T-helper 2 cell treated with Interferon-gamma antibody and Interleukin-4, amounts not matched to agents 5 μg/mL and 100 μg/mL, for 36 hours (primary cell): ENCODE data around the gene LEMD1.
"Not testable (repeated sequence)": the region's sequence is repeated elsewhere in the genome, so short reads cannot be mapped to it uniquely, and the experiment has no call there.

Source experiments
- DNase-seq: peaks from one replicate; pipeline ENCODE4 v3.0.0; 2021; ENCODE audit warnings: low spot score
- H3K27ac Mint-ChIP-seq: one replicate; pipeline ENCODE4 v1.8.0; 2021; ENCODE audit warnings: mild to moderate bottlenecking, mixed read lengths
- H3K27me3 Mint-ChIP-seq: one replicate; pipeline ENCODE4 v1.8.0; 2021; ENCODE audit warnings: low read depth, mixed read lengths
- H3K36me3 Mint-ChIP-seq: one replicate; pipeline ENCODE4 v1.8.0; 2021; ENCODE audit warnings: low read depth, mixed read lengths
- H3K4me1 Mint-ChIP-seq: one replicate; pipeline ENCODE4 v1.8.0; 2021; ENCODE audit warnings: low read depth, mixed read lengths
- H3K4me3 Mint-ChIP-seq: one replicate; pipeline ENCODE4 v1.8.0; 2022; ENCODE audit warnings: mild to moderate bottlenecking, moderate library complexity, mixed read lengths
- H3K9me3 Mint-ChIP-seq: one replicate; pipeline ENCODE4 v1.8.0; 2021; ENCODE audit warnings: mixed read lengths

The LEMD1 gene

GRCh38 chr1:205396967-205397616 lies 24.8 kb downstream of the LEMD1 start:
- Mint-ChIP-seq H3K27ac (no peak overlapping the region), H3K27me3 (peaks cover 22% of the 10 kb centered on the region), H3K4me1 (no peaks in the 10 kb centered on the region)

GRCh38 chr1:205395616-205396015 lies 26.2 kb downstream of the LEMD1 start:
- no peak overlapping the region for H3K4me3 Mint-ChIP-seq
- no peaks in the 10 kb centered on the region for H3K36me3 Mint-ChIP-seq
- H3K9me3 Mint-ChIP-seq: no peaks in the 10 kb centered on the region
- H3K4me1 Mint-ChIP-seq: no peaks in the 10 kb centered on the region
- no peak overlapping the region for H3K27ac Mint-ChIP-seq
- peaks cover 24% of the 10 kb centered on the region for H3K27me3 Mint-ChIP-seq
- no peak for DNase-seq

More at GRCh38 chr1:205396967-205397616, 24.8 kb downstream of the LEMD1 start:
- no peak for DNase-seq
- no peaks in the 10 kb centered on the region for H3K36me3 Mint-ChIP-seq
- no peak overlapping the region for H3K4me3 Mint-ChIP-seq
- no peaks in the 10 kb centered on the region for H3K9me3 Mint-ChIP-seq

- no peaks in the 10 kb centered on the region for H3K9me3 Mint-ChIP-seq
- no peaks in the 10 kb centered on the region for H3K36me3 Mint-ChIP-seq
- no peaks in the 10 kb centered on the region for H3K4me1 Mint-ChIP-seq
- H3K4me3 Mint-ChIP-seq: no peak overlapping the region
- no peak overlapping the region for H3K27ac Mint-ChIP-seq
- DNase-seq: no peak
- H3K27me3 Mint-ChIP-seq: peaks cover 28% of the 10 kb centered on the region
Measured at GRCh38 chr1:205392650-205393049, 29.2 kb downstream of the LEMD1 start.

- H3K36me3 Mint-ChIP-seq: no peaks in the 10 kb centered on the region
- H3K9me3 Mint-ChIP-seq: no peaks in the 10 kb centered on the region
- H3K27me3 Mint-ChIP-seq: peaks cover 23% of the 10 kb centered on the region
- no peaks in the 10 kb centered on the region for H3K4me1 Mint-ChIP-seq
- no peak for DNase-seq
- H3K27ac Mint-ChIP-seq: no peak overlapping the region
- no peak overlapping the region for H3K4me3 Mint-ChIP-seq
Measured at GRCh38 chr1:205391386-205391785, 30.5 kb downstream of the LEMD1 start.

DNA sequence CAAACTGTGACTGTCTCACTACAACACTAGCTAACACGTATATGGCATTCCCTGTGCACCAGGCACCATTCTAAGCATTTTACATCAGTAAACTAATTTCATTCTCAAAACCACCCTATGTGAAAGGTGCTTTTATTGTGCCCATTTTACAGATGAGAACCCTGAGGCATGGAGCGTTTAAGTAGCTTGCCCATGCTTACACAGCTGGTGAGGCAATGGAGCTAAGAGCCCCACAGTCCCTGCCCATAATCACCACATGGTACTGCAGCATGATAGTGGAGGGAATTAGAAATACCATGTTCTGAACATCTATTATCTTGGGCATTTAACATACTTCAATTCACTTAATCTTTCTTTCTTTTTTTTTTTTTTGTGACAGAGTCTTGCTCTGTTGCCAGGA lies 34.0 kb downstream of the LEMD1 start:
- DNase-seq: no peak
- H3K36me3 Mint-ChIP-seq: no peaks in the 10 kb centered on the region
- H3K9me3 Mint-ChIP-seq: no peaks in the 10 kb centered on the region
- no peak overlapping the region for H3K4me3 Mint-ChIP-seq
- H3K4me1 Mint-ChIP-seq: no peaks in the 10 kb centered on the region
- H3K27ac Mint-ChIP-seq: no peak overlapping the region
- peaks cover 10% of the 10 kb centered on the region for H3K27me3 Mint-ChIP-seq

- H3K27ac Mint-ChIP-seq, H3K4me1 Mint-ChIP-seq, H3K27me3 Mint-ChIP-seq, H3K4me3 Mint-ChIP-seq, DNase-seq, H3K9me3 Mint-ChIP-seq, H3K36me3 Mint-ChIP-seq: not testable (repeated sequence)
Measured at GRCh38 chr1:205382990-205383389, 38.9 kb downstream of the LEMD1 start.

DNA sequence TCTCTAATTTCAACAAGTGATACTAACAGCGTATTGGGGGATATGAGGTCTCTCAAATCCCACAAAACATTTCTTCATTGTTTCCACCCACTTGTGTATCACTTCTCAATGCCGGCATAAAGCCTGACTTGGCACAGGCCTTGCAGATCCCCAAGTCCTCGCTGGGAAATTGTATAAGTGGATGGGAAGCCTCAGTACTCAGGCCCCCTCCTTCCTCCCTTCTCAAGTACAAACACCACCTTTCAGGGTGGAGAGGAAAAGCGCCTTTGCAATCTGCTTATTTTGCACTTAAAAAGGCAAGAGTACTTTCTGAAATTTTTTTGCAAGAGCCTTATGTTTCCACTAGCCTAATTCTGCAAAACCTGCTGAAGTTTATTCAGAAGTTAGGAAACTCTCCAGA lies 39.3 kb downstream of the LEMD1 start:
- Mint-ChIP-seq H3K9me3 (no peaks in the 10 kb centered on the region), H3K4me1 (no peaks in the 10 kb centered on the region), H3K36me3 (no peaks in the 10 kb centered on the region), H3K27me3 (peaks cover 7% of the 10 kb centered on the region), H3K27ac (no peak overlapping the region), H3K4me3 (no peak overlapping the region)
- DNase-seq: no peak

DNA sequence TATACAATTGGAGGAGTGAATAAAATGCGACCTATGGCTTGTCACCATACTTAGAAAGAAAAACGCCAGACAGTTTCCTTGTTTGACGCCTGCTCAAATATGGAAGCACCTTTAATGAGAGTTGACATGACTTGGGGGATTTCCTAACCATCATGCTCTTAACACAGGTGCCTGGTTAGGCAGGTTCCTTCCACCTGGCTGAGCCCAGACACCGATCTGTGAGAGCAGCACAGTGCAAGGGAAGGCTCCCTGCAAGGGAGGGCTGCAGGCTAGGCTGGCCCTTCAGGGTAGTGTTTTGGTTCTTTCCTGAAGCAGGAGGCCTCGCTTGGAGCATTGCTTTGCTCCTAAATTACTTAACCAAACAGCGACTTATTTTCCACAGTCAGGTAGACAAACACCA lies 40.6 kb downstream of the LEMD1 start:
- Mint-ChIP-seq H3K27me3 (peaks cover 16% of the 10 kb centered on the region), H3K4me1 (no peaks in the 10 kb centered on the region), H3K4me3 (no peak overlapping the region), H3K9me3 (no peaks in the 10 kb centered on the region), H3K36me3 (no peaks in the 10 kb centered on the region), H3K27ac (no peak overlapping the region)
- no peak for DNase-seq

DNA sequence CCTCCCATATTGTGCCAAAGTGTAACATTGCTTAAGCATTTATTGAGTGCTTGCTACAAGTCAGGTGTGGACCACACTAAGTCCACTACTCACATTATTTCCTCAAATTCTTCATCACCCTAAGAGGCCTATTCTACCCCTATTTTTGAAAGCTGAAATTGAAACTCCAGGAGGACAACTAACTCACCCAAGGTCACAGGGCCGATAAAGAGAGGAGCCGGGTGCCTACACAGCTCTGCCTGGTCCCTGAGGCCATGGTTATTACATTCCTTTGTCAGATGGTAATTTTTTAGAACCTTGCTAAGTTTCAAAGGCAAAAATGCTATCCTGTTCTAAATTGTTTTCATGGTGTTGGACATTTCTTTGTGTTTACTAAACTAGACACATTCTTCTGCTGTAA lies 41.0 kb downstream of the LEMD1 start:
- Mint-ChIP-seq H3K4me1 (no peaks in the 10 kb centered on the region), H3K36me3 (no peaks in the 10 kb centered on the region), H3K9me3 (no peaks in the 10 kb centered on the region), H3K4me3 (no peak overlapping the region), H3K27ac (no peak overlapping the region), H3K27me3 (peaks cover 20% of the 10 kb centered on the region)
- no peak for DNase-seq

GRCh38 chr1:205379056-205379455 lies 42.8 kb downstream of the LEMD1 start:
- H3K4me3 Mint-ChIP-seq: no peak overlapping the region
- H3K27ac Mint-ChIP-seq: no peak overlapping the region
- peaks cover 2% of the 10 kb centered on the region for H3K4me1 Mint-ChIP-seq
- no peaks in the 10 kb centered on the region for H3K36me3 Mint-ChIP-seq
- peaks cover 29% of the 10 kb centered on the region for H3K27me3 Mint-ChIP-seq
- DNase-seq: no peak
- H3K9me3 Mint-ChIP-seq: no peaks in the 10 kb centered on the region

GRCh38 chr1:205377355-205377754 lies 44.5 kb downstream of the LEMD1 start:
- Mint-ChIP-seq H3K4me3 (no peak overlapping the region), H3K36me3 (no peaks in the 10 kb centered on the region), H3K27me3 (peaks cover 42% of the 10 kb centered on the region), H3K9me3 (no peaks in the 10 kb centered on the region), H3K4me1 (peaks cover 5% of the 10 kb centered on the region), H3K27ac (no peak overlapping the region)
- DNase-seq: no peak

GRCh38 chr1:205376739-205377138 lies 45.1 kb downstream of the LEMD1 start:
- Mint-ChIP-seq H3K27me3 (peaks cover 46% of the 10 kb centered on the region), H3K36me3 (no peaks in the 10 kb centered on the region), H3K27ac (no peak overlapping the region), H3K4me3 (no peak overlapping the region), H3K9me3 (no peaks in the 10 kb centered on the region), H3K4me1 (peaks cover 5% of the 10 kb centered on the region)
- no peak for DNase-seq

- H3K4me1 Mint-ChIP-seq: peaks cover 5% of the 10 kb centered on the region
- H3K36me3 Mint-ChIP-seq: no peaks in the 10 kb centered on the region
- no peak overlapping the region for H3K27ac Mint-ChIP-seq
Measured at GRCh38 chr1:205375835-205376545, 45.9 kb downstream of the LEMD1 start.

GRCh38 chr1:205374210-205375078 lies 47.4 kb downstream of the LEMD1 start:
- Mint-ChIP-seq H3K9me3 (no peaks in the 10 kb centered on the region), H3K27ac (no peak overlapping the region), H3K36me3 (no peaks in the 10 kb centered on the region), H3K27me3 (peaks cover 52% of the 10 kb centered on the region), H3K4me1 (peaks cover 5% of the 10 kb centered on the region), H3K4me3 (no peak overlapping the region)
- DNase-seq: no peak

More at GRCh38 chr1:205375835-205376545, 45.9 kb downstream of the LEMD1 start:
- Mint-ChIP-seq H3K27me3 (peaks cover 47% of the 10 kb centered on the region), H3K9me3 (no peaks in the 10 kb centered on the region), H3K4me3 (no peak overlapping the region)
- no peak for DNase-seq
